SK-N-MC (cell line): Measurements from ENCODE around the gene VARS2.

Experiments
- EZH2 ChIP-seq: fragments of 200-600 bp; sonication (generic); IDR thresholded peaks from one replicate; pipeline ENCODE4 v1.6.1; 2017; ENCODE audit warnings: antibody characterized with exemption
- FOXP2 ChIP-seq: optimal IDR thresholded peaks from 2 replicates; pipeline ENCODE3; 2011; ENCODE audit warnings: mild to moderate bottlenecking, moderate library complexity; ENCODE audit not compliant: insufficient read depth; ENCODE audit errors: extremely low read length, control extremely low read depth
- POLR2AphosphoS5 ChIP-seq: IDR thresholded peaks from 2 replicates; pipeline ENCODE4 v1.6.1; 2012; ENCODE audit warnings: mild to moderate bottlenecking, low read depth, low read length, borderline replicate concordance

DNA sequence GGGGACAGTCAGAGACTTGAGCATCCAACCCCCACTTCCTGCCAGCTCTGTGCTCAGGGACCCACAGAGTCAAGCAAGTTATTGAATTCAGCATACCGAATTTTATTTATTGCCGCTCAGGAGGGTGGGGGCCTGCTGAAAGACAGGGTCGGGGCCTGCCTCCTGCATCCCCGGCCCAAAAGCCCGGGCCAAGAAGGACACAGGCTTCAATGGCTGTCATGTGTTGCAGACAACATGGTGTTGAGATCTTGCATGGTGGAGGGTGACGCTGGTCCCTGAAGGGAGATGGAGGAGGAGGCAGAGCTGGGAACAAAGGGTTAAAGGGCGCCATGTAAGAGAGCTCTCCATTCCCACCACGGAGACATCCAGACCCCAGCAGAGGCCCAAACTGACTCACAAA is 17.2 kb downstream of the VARS2 start:
- no peak for TF ChIP-seq EZH2
- no peak for TF ChIP-seq POLR2AphosphoS5
- TF ChIP-seq FOXP2: no peak
